NCI-H226 (cell line): ENCODE data around the gene SLC7A6.

ENCODE experiments used
- DNase-seq: peaks from one replicate; pipeline ENCODE4 v3.0.0-alpha.2; 2015

SLC7A6 gene

GRCh38 chr16:68257906-68258800 is 6.2 kb upstream of the SLC7A6 start:
- peak; percentile 80 for DNase-seq

GRCh38 chr16:68259007-68259825 is 5.1 kb upstream of the SLC7A6 start:
- DNase-seq: no peak

GRCh38 chr16:68263559-68264127 is 683 bp upstream of the SLC7A6 start:
- no peak for DNase-seq

- peak; percentile 80 for DNase-seq
Observed at GRCh38 chr16:68265078-68265920, 973 bp downstream of the SLC7A6 start.

- no peak for DNase-seq
Observed at GRCh38 chr16:68267612-68268405, 3.5 kb downstream of the SLC7A6 start.

- no peak for DNase-seq
Observed at GRCh38 chr16:68269793-68270192, 5.5 kb downstream of the SLC7A6 start.

GRCh38 chr16:68270353-68270752 is 6.0 kb downstream of the SLC7A6 start:
- no peak for DNase-seq

GRCh38 chr16:68272507-68273209 is 8.3 kb downstream of the SLC7A6 start:
- no peak for DNase-seq

- DNase-seq: no peak
Observed at GRCh38 chr16:68273459-68273858, 9.1 kb downstream of the SLC7A6 start.

GRCh38 chr16:68273896-68274295 is 9.6 kb downstream of the SLC7A6 start:
- no peak for DNase-seq

- no peak for DNase-seq
Observed at GRCh38 chr16:68274441-68274840, 10.1 kb downstream of the SLC7A6 start.

GRCh38 chr16:68275611-68276191 is 11.4 kb downstream of the SLC7A6 start:
- DNase-seq: no peak

- no peak for DNase-seq
Observed at GRCh38 chr16:68276223-68276622, 11.9 kb downstream of the SLC7A6 start.

- DNase-seq: no peak
Observed at GRCh38 chr16:68279726-68280558, 15.6 kb downstream of the SLC7A6 start.

- DNase-seq: no peak
Observed at GRCh38 chr16:68281368-68282063, 17.2 kb downstream of the SLC7A6 start.

GRCh38 chr16:68282064-68282452 is 17.7 kb downstream of the SLC7A6 start:
- no peak for DNase-seq

- DNase-seq: no peak
Observed at GRCh38 chr16:68283346-68283745, 19.0 kb downstream of the SLC7A6 start.

GRCh38 chr16:68283801-68284598 is 19.7 kb downstream of the SLC7A6 start:
- DNase-seq: no peak
